Keratinocyte (primary cell): ENCODE measurements around the gene PRR27. TPM values are rescaled to one million over a fixed set of nuclear protein-coding genes. Genes with fewer than 3 reads are reported as not detected.
"Not testable (repeated sequence)": the region's sequence is repeated elsewhere in the genome, so short reads cannot be mapped to it uniquely, and the experiment has no call there.

ENCODE experiments used
- DNase-seq: peaks from one replicate; pipeline ENCODE4 v3.0.0-alpha.2; 2011; ENCODE audit warnings: low read depth, missing footprints, low spot score
- FAIRE-seq: peaks from 2 replicates; lab custom pipeline; 2011; peaks lifted over from hg19 to GRCh38; lab: Jason Lieb, UNC
- H2AFZ ChIP-seq: 2 replicates; pipeline ENCODE4 v1.6.0; 2012; ENCODE audit warnings: low read length, control low read depth, inconsistent platforms; ENCODE audit not compliant: control insufficient read depth
- H3K27ac ChIP-seq: 2 replicates; pipeline ENCODE4 v1.5.1; 2011; ENCODE audit warnings: low read length; ENCODE audit not compliant: control insufficient read depth, insufficient read depth
- H3K27me3 ChIP-seq: 3 replicates; pipeline ENCODE4 v1.6.0; 2011; ENCODE audit warnings: low read length; ENCODE audit not compliant: control insufficient read depth, insufficient read depth; ENCODE audit errors: extremely low read depth
- H3K36me3 ChIP-seq, 2 experiments: 2 replicates in 1 of 2; 3 replicates in 1 of 2; pipeline ENCODE4 v1.5.1; 2011; ENCODE audit warnings: low read length in 2 of 2, mild to moderate bottlenecking in 1 of 2; ENCODE audit not compliant: control insufficient read depth in 2 of 2, insufficient read depth in 2 of 2; ENCODE audit errors: extremely low read depth in 1 of 2
- H3K4me1 ChIP-seq: 3 replicates; pipeline ENCODE4 v1.5.1; 2011; ENCODE audit warnings: low read length; ENCODE audit not compliant: control insufficient read depth, insufficient read depth; ENCODE audit errors: extremely low read depth
- H3K4me2 ChIP-seq: 3 replicates; pipeline ENCODE4 v1.6.0; 2011; ENCODE audit warnings: low read depth, low read length; ENCODE audit not compliant: control insufficient read depth, insufficient read depth; ENCODE audit errors: extremely low read depth
- H3K4me3 ChIP-seq, 3 experiments: fragments of 200-600 bp in 1 of 3; sonication (generic) in 1 of 3; 2 replicates in 2 of 3; 3 replicates in 1 of 3; pipeline ENCODE4 v1.5.1; 2011 to 2016; ENCODE audit warnings: low read length in 3 of 3, mild to moderate bottlenecking in 3 of 3, control low read depth in 2 of 3, inconsistent platforms in 1 of 3, low read depth in 1 of 3, mixed read lengths in 1 of 3, mixed run types in 1 of 3, moderate library complexity in 1 of 3; ENCODE audit not compliant: control insufficient read depth in 2 of 3, insufficient read depth in 2 of 3; ENCODE audit errors: extremely low read depth in 1 of 3
- H3K79me2 ChIP-seq: 2 replicates; pipeline ENCODE4 v1.6.0; 2012; ENCODE audit warnings: low read length; ENCODE audit not compliant: control insufficient read depth, insufficient read depth
- H3K9ac ChIP-seq: 3 replicates; pipeline ENCODE4 v1.6.0; 2011; ENCODE audit warnings: low read length; ENCODE audit not compliant: control insufficient read depth, insufficient read depth; ENCODE audit errors: extremely low read depth
- H3K9me1 ChIP-seq: 3 replicates; pipeline ENCODE4 v1.6.0; 2011; ENCODE audit warnings: low read length; ENCODE audit not compliant: control insufficient read depth, insufficient read depth; ENCODE audit errors: extremely low read depth
- H3K9me3 ChIP-seq: 2 replicates; pipeline ENCODE4 v1.5.1; 2012; ENCODE audit warnings: low read depth, low read length; ENCODE audit not compliant: control insufficient read depth
- H4K20me1 ChIP-seq: 3 replicates; pipeline ENCODE4 v1.6.0; 2011; ENCODE audit warnings: low read length; ENCODE audit not compliant: control insufficient read depth, insufficient read depth; ENCODE audit errors: extremely low read depth
- CTCF ChIP-seq, 3 experiments: IDR thresholded peaks in 1 of 3; conservative IDR thresholded peaks in 1 of 3; optimal IDR thresholded peaks in 1 of 3; 2 replicates in 2 of 3; 3 replicates in 1 of 3; pipeline versions ENCODE3 to v1.5.1; 2011; ENCODE audit warnings: low read length in 3 of 3, mild to moderate bottlenecking in 3 of 3, moderate library complexity in 2 of 3, control low read depth in 1 of 3, inconsistent platforms in 1 of 3; ENCODE audit not compliant: insufficient read depth in 2 of 3; ENCODE audit errors: extremely low read depth in 1 of 3
- EZH2 ChIP-seq: IDR thresholded peaks from one replicate; pipeline ENCODE4 v1.6.1; 2012; ENCODE audit warnings: inconsistent platforms, mild to moderate bottlenecking, low read length, moderate library complexity
- dilution Hi-C: fragments of 300-500 bp; cut with MboI; formaldehyde crosslinking; loops from one replicate; pipeline ENCODE4 v1.7.0; 2020; ENCODE audit warnings: low sequenced_read_pairs; ENCODE audit not compliant: extremely low pct_ligation_motif_present
- polyA plus RNA-seq, 5 experiments: library from polyadenylated mRNA; depleted of rRNA in 3 of 5; stranded (reverse) in 3 of 5; stranded (forward) in 1 of 5; unstranded in 1 of 5; fragments of >200 nt; gene quantifications; 1 replicate in 1 of 5; 2 replicates in 3 of 5; 3 replicates in 1 of 5; pipeline versions ENCODE4 v1.2.1 to v1.2.3, GENCODE V29; 2011 to 2012; ENCODE audit warnings: missing spikeins in 2 of 5, low read depth in 1 of 5, low replicate concordance in 1 of 5

Gene PRR27
- polyA plus RNA-seq, 1 donor (not counting 4 experiments of a cell fraction or from before 2014, with no cell fraction given) = not detected

GRCh38 chr4:70197842-70198241, 43.8 kb downstream of the PRR27 start:
- DNase-seq = no peak

GRCh38 chr4:70203601-70204000, 49.6 kb downstream of the PRR27 start:
- Histone ChIP-seq H3K27ac (no peak overlapping the region), H3K9me1 (no peaks in the 10 kb centered on the region), H3K27me3 (no peaks in the 10 kb centered on the region), H4K20me1 (no peaks in the 10 kb centered on the region), H2AFZ (no peak overlapping the region), H3K9ac (no peak overlapping the region), H3K36me3 (no peaks in the 10 kb centered on the region), H3K4me3 (no peak overlapping the region), H3K4me1 (no peaks in the 10 kb centered on the region), H3K4me2 (no peak overlapping the region), H3K9me3 (no peaks in the 10 kb centered on the region), H3K79me2 (no peaks in the 10 kb centered on the region)
- no peak for TF ChIP-seq EZH2
- TF ChIP-seq CTCF (optimal IDR thresholded peaks at IDR 0.05 in 1 of 3, IDR thresholded peaks at IDR 0.05 in 1 of 3, conservative IDR thresholded peaks at IDR 0.05 in 1 of 3; ENCODE audit: extremely low read depth in 1 of 3, insufficient read depth in 2 of 3, low read length in 3 of 3) = no peak
- FAIRE-seq = no peak
- DNase-seq = no peak
- dilution Hi-C loops = no loop called here

More at GRCh38 chr4:70197842-70198241, 43.8 kb downstream of the PRR27 start:
- Histone ChIP-seq H4K20me1 (no peaks in the 10 kb centered on the region), H3K36me3 (no peaks in the 10 kb centered on the region), H3K9ac (no peak overlapping the region), H3K79me2 (no peaks in the 10 kb centered on the region), H3K4me1 (no peaks in the 10 kb centered on the region), H3K9me3 (no peaks in the 10 kb centered on the region), H3K4me3 (no peak overlapping the region), H3K27ac (no peak overlapping the region), H3K4me2 (no peak overlapping the region), H3K27me3 (no peaks in the 10 kb centered on the region), H3K9me1 (no peaks in the 10 kb centered on the region), H2AFZ (no peak overlapping the region)
- FAIRE-seq = no peak
- dilution Hi-C loops = no loop called here
- no peak for TF ChIP-seq EZH2
- TF ChIP-seq CTCF (optimal IDR thresholded peaks at IDR 0.05 in 1 of 3, IDR thresholded peaks at IDR 0.05 in 1 of 3, conservative IDR thresholded peaks at IDR 0.05 in 1 of 3; ENCODE audit: extremely low read depth in 1 of 3, insufficient read depth in 2 of 3, low read length in 3 of 3) = no peak

GRCh38 chr4:70212752-70213151, 58.7 kb downstream of the PRR27 start:
- H3K27ac ChIP-seq, H3K9ac ChIP-seq, dilution Hi-C loops, H4K20me1 ChIP-seq, DNase-seq, H3K4me1 ChIP-seq, H2AFZ ChIP-seq, H3K36me3 ChIP-seq, H3K9me1 ChIP-seq, H3K27me3 ChIP-seq, FAIRE-seq, H3K4me2 ChIP-seq, H3K79me2 ChIP-seq, H3K4me3 ChIP-seq, H3K9me3 ChIP-seq: not testable (repeated sequence)
